Panc1 (cell line): Measurements from ENCODE around the gene SSC5D. TPM values are rescaled to one million over a fixed set of nuclear protein-coding genes. Genes with fewer than 3 reads are reported as not detected.
A peak's percentile ranks its signal among the peaks of the same experiment; 100 is the strongest.

Source experiments
- ATAC-seq: fragments of 200-7000 bp; cut with Tn5 transposase; 2 replicates; pipeline ENCODE4 v1.9.1; 2020; ENCODE audit warnings: mild to moderate bottlenecking, moderate library complexity
- BruUV-seq: library from RNA; stranded (reverse); fragments of 400-500 nt; replicated peaks from 2 replicates; lab custom pipeline; 2021; lab: Mats Ljungman, UMichigan
- CTCF ChIA-PET: fragments of 300-600 bp; sonication (Branson Sonifier 250); formaldehyde crosslinking; loops from one replicate; lab custom pipeline; 2022; ENCODE audit warnings: antibody characterized with exemption; lab: Charles Lee
- POLR2A ChIA-PET: fragments of 300-600 bp; sonication (Branson Sonifier 250); formaldehyde crosslinking; loops from one replicate; lab custom pipeline; 2022; ENCODE audit warnings: antibody characterized with exemption; lab: Charles Lee
- DNase-seq: peaks from one replicate; pipeline ENCODE4 v3.0.0-alpha.2; 2010; ENCODE audit warnings: low read depth, low spot score
- H3K27ac ChIP-seq: 2 replicates; pipeline ENCODE4 v1.5.1; 2011; ENCODE audit warnings: mild to moderate bottlenecking, low read length, inconsistent platforms
- H3K27me3 ChIP-seq: fragments of 200-500 bp; sonication (Bioruptor generic); 2 replicates; pipeline ENCODE4 v1.6.0; 2014; ENCODE audit warnings: low read length, inconsistent platforms; ENCODE audit not compliant: control insufficient read depth, insufficient read depth
- H3K36me3 ChIP-seq: fragments of 200-500 bp; sonication (Bioruptor generic); 2 replicates; pipeline ENCODE4 v1.5.1; 2014; ENCODE audit warnings: inconsistent platforms, mild to moderate bottlenecking, low read length, moderate library complexity; ENCODE audit not compliant: control insufficient read depth, insufficient read depth
- H3K4me1 ChIP-seq: 2 replicates; pipeline ENCODE4 v1.5.1; 2011; ENCODE audit warnings: inconsistent platforms, mild to moderate bottlenecking, low read length, moderate library complexity; ENCODE audit not compliant: control insufficient read depth, insufficient read depth
- H3K4me3 ChIP-seq, 2 experiments: 2 replicates each; pipeline ENCODE4 v1.5.1; 2011 to 2012; ENCODE audit warnings: low read depth in 2 of 2, low read length in 2 of 2, mild to moderate bottlenecking in 2 of 2, inconsistent platforms in 1 of 2, moderate library complexity in 1 of 2
- H3K9me3 ChIP-seq: fragments of 200-500 bp; sonication (Bioruptor generic); 2 replicates; pipeline ENCODE4 v1.5.1; 2014; ENCODE audit warnings: low read depth, mild to moderate bottlenecking, inconsistent platforms, low read length, moderate library complexity; ENCODE audit not compliant: control insufficient read depth, insufficient read depth
- CTCF ChIP-seq: fragments of 450-650 bp; IDR thresholded peaks from 2 replicates; pipeline ENCODE4 v1.5.1; 2017; ENCODE audit warnings: mild to moderate bottlenecking
- POLR2AphosphoS5 ChIP-seq: IDR thresholded peaks from 2 replicates; pipeline ENCODE4 v1.6.1; 2012; ENCODE audit warnings: mild to moderate bottlenecking, low read depth, low read length, moderate library complexity
- REST ChIP-seq, 2 experiments: IDR thresholded peaks; 2 replicates each; pipeline ENCODE4 v1.6.1; 2011 to 2012; ENCODE audit warnings: low read depth in 2 of 2, control low read depth in 1 of 2, low read length in 1 of 2, mild to moderate bottlenecking in 1 of 2, moderate library complexity in 1 of 2; ENCODE audit not compliant: insufficient read depth in 1 of 2
- SIN3A ChIP-seq: IDR thresholded peaks from 2 replicates; pipeline ENCODE4 v1.6.1; 2012; ENCODE audit warnings: low read depth, mild to moderate bottlenecking, low read length, moderate library complexity, borderline replicate concordance; ENCODE audit not compliant: insufficient read depth
- TCF7L2 ChIP-seq: IDR thresholded peaks from 2 replicates; pipeline ENCODE4 v1.6.1; 2011; ENCODE audit warnings: mild to moderate bottlenecking, low read depth, low read length, inconsistent platforms
- in situ Hi-C: cut with HindIII; loops from 2 replicates; pipeline ENCODE4 v1.10.0; 2016; ENCODE audit warnings: low sequenced_read_pairs, low pct_unique_long_range_greater_than_20kb
- intact Hi-C: fragments of 100-400 bp; cut with micrococcal nuclease; formaldehyde crosslinking; loops from one replicate; pipeline ENCODE4 v1.10.0; 2022; ENCODE audit not compliant: unreplicated experiment
- total RNA-seq: library from RNA; stranded (reverse); gene quantifications from one replicate; pipeline ENCODE4 v1.2.1, GENCODE V29; 2021; ENCODE audit not compliant: unreplicated experiment

Gene SSC5D
- total RNA-seq, 1 experiment from 2014 or later, result 13.0 TPM

GRCh38 chr19:55484593-55485438 lies 3.4 kb upstream of the SSC5D start, which contains the start of gene NAT14:
TSS of gene NAT14 (plus strand) at chr19:55485188. CDS start at chr19:55485709, 521 bp downstream.
- ATAC-seq (peak; percentile 64), DNase-seq (no peak)
- intact Hi-C loops, result no loop called here
- TF ChIP-seq REST (IDR thresholded peaks at IDR 0.05; ENCODE audit: insufficient read depth in 1 of 2, low read depth in 2 of 2, low read length in 1 of 2) (no peak), CTCF (no peak), POLR2AphosphoS5 (peak; percentile 62), SIN3A (0 out of 2 replicates have a peak, but pooled peaks have one; percentile 3), TCF7L2 (no peak)
- H3K4me1 ChIP-seq, result peaks cover 57% of the 10 kb centered on the region
- ChIA-PET CTCF (interaction anchor here (0.6 to 1.1 kb wide), 3 partner anchors 11 to 867 kb away, joined by 3 read pairs; no protein-coding TSS in a partner anchor), POLR2A (interaction anchor here (0.5 to 1.1 kb wide), 3 partner anchors 8 to 114 kb away, joined by 3 to 4 read pairs (median 4); partner anchors contain the start of genes FIZ1 and ZNF628)
- H3K36me3 ChIP-seq, result peaks cover 3% of the 10 kb centered on the region; the same call in 1 of the 2 replicates
- H3K27ac ChIP-seq, result peak within 1 kb of the TSS; percentile 94
- H3K4me3 ChIP-seq, result peak within 1 kb of the TSS; percentile 67 to 78
- TSS peak; percentile 87 for BruUV-seq
- H3K9me3 ChIP-seq, result no peaks in the 10 kb centered on the region
- H3K27me3 ChIP-seq, result no peaks in the 10 kb centered on the region
- in situ Hi-C loops, result no loop called here

- H3K27me3 ChIP-seq, result no peaks in the 10 kb centered on the region
- 0 out of 2 replicates have a peak, but pooled peaks have one; percentile 0 for ATAC-seq
- POLR2A ChIA-PET, result interaction anchor here (0.5 to 1.1 kb wide), 3 partner anchors 9 to 113 kb away, joined by 3 to 4 read pairs (median 4); partner anchors contain the start of genes FIZ1 and ZNF628
- H3K4me1 ChIP-seq, result peaks cover 57% of the 10 kb centered on the region
- CTCF ChIA-PET, result interaction anchor here (0.6 to 1.1 kb wide), 3 partner anchors 12 to 233 kb away, joined by 3 to 6 read pairs (median 3); no protein-coding TSS in a partner anchor
- intact Hi-C loops (no loop called here), in situ Hi-C loops (no loop called here)
- peak overlapping the region; percentile 67 to 78 for H3K4me3 ChIP-seq
- no peak for TF ChIP-seq POLR2AphosphoS5
- TSS peak; percentile 78 for BruUV-seq
- peaks cover 3% of the 10 kb centered on the region; the same call in 1 of the 2 replicates for H3K36me3 ChIP-seq
- no peak for DNase-seq
- H3K9me3 ChIP-seq, result no peaks in the 10 kb centered on the region
- peak overlapping the region; percentile 94 for H3K27ac ChIP-seq
Measured at GRCh38 chr19:55485439-55486011, 2.7 kb upstream of the SSC5D start.
